ENCODE data around the gene DOLK.

Gene DOLK

DNA sequence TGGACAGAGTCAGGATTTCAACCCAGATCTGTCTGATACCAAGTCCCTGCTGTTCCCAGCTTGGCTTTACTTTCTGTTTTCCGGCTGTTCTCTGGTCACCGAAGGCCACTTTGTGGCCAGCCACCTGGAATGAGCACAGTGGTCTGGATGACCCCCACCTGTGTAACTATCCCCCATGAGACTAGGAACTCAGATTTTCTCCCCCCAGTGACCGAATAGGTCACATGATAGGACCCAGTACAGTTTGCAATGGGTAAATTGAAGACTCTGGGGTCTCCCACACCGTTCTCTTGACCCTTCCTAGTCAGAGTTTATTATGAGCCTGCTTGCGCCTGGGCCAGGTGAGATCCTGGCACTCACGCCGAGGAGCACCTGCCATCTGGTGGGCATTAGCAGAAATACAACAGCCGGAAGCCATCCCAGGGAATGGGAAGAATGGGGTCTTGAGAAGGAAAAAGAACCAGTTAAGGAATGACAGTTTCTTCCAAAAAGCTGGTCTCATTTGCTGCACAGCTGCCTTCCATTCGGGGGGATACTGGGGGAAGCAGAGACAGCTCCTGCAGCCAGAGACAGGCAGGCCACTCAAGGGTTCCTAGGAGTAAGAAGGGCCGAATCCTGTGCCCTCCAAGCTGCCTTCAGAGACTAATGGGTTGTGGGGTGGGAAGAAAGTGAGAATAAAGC is 19.5 kb downstream of the DOLK start:
- Histone ChIP-seq H3K36me3 (ENCODE audit: insufficient read depth, low read length) (no peaks in the 10 kb centered on the region), H3K4me3 (ENCODE audit: low read depth in 1 of 2, low read length in 2 of 2) (no peak overlapping the region), H3K9me3 (ENCODE audit: low read length) (no peaks in the 10 kb centered on the region), H3K9ac (ENCODE audit: low read length) (no peak overlapping the region), H3K27ac (ENCODE audit: low read depth, low read length) (no peak overlapping the region), H3K27me3 (ENCODE audit: control insufficient read depth in 1 of 2, insufficient read depth in 2 of 2, low read length in 2 of 2) (no peaks in the 10 kb centered on the region), H3K4me1 (ENCODE audit: insufficient read depth, low read length) (peaks cover under 1% of the 10 kb centered on the region)

DNA sequence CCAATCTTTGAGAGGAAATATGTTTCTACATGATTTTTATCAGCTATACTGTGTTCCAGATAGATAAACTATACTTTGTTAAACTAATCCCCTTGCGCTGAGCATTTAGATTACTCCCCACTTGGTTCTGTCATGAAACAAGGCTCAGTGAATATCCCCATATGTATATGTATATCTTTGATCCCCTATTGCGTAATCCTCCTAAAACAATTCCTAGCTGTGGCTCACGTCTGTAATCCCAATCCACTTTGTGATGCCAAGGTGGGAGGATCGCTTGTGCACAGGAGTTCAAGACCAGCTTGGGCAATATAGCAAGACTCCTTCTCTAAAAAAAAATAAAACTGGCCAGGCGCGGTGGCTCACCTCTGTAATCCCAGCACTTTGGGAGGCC is 23.9 kb downstream of the DOLK start:
- H3K36me3 ChIP-seq (ENCODE audit: insufficient read depth, low read length), result peaks cover 3% of the 10 kb centered on the region
- no peaks in the 10 kb centered on the region for H3K9me3 ChIP-seq (ENCODE audit: low read length)
- H3K4me3 ChIP-seq (ENCODE audit: low read depth in 1 of 2, low read length in 2 of 2), result no peak overlapping the region
- H3K27ac ChIP-seq (ENCODE audit: low read depth, low read length), result no peak overlapping the region
- H3K9ac ChIP-seq (ENCODE audit: low read length), result no peak overlapping the region
- peaks cover 20% of the 10 kb centered on the region for H3K4me1 ChIP-seq (ENCODE audit: insufficient read depth, low read length)
- no peaks in the 10 kb centered on the region for H3K27me3 ChIP-seq (ENCODE audit: control insufficient read depth in 1 of 2, insufficient read depth in 2 of 2, low read length in 2 of 2)

DNA sequence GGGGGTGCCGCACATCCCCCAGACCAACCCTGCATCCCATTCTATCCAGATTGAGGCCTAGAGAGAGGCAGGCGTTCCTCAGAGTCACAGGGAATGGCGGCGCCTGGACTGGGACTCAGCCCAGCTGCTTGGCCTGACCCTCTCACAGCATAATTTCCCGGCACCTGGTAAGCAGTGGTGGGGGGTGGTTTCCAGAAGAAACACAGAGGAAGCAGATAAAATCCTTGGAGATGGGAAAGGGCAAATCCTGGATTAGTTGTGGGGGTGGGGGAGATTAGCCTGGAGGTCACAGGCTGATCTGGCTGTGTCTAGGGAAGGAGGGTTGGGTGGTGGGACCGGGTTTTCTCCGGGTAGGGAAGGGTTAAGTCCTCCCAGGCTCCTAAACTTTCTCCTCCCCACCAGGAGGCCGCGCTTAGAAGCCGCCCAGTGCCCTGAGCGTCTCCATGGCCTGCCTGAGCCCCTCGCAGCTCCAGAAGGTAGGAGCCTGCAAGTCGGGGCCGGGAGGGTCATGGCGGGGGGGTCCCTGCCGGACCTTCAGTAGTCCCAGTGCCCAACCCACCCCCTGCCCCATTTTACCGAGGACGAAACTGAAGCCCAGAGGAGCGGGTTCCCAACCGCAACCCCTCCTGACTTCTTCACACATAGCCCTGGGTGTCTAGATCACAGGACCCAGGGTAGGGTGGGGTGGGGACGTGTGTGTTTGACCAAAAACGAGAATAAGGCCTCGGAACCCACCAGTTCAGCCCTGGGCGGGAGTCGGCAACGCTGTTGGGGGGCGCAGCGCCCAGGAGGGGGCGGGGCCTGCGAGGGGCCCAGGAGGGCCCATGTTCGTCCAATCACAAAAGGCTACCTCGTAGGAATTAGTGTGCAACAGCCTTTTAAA is 25.3 kb downstream of the DOLK start:
- H3K4me3 ChIP-seq (ENCODE audit: low read depth in 1 of 2, low read length in 2 of 2), result peak overlapping the region; percentile 47 to 68
- H3K27me3 ChIP-seq (ENCODE audit: control insufficient read depth in 1 of 2, insufficient read depth in 2 of 2, low read length in 2 of 2), result no peaks in the 10 kb centered on the region
- H3K9me3 ChIP-seq (ENCODE audit: low read length), result no peaks in the 10 kb centered on the region
- H3K27ac ChIP-seq (ENCODE audit: low read depth, low read length), result peak overlapping the region; percentile 77
- peaks cover 12% of the 10 kb centered on the region for H3K36me3 ChIP-seq (ENCODE audit: insufficient read depth, low read length)
- peak overlapping the region; percentile 57 for H3K9ac ChIP-seq (ENCODE audit: low read length)
- peaks cover 27% of the 10 kb centered on the region for H3K4me1 ChIP-seq (ENCODE audit: insufficient read depth, low read length)

DNA sequence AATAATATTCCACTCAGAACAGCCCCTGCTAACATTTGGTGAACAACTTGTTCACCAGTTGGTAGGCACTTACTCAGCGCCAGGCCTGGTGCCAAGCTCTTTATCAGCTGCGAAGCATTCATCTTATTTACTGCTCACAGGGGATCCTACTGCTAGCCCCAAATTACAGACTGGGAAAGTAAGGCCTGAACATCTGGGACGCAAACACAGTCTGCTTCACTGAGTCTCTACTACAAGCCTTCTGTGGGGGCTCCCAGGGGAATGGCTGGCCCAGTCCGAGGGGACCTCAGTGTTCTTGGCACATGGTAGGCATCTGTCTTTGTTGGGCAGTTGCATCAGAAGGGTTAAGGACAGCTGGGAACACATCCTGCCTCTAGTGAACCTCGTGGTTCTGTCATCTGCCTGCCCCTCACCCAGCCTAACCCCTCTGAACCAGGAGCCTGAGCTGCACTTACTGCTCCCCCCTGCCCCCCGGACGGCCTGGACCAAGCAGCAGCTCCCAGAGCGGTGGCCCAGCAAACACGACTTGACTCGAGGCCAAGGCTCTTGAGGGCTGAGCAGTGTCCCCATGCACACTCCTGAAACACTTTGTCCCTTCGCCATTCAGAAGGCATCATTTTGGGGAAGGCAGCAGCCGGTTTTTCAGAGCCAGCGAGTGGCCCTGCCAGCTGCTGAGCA is 26.9 kb downstream of the DOLK start, which contains the start of gene PHYHD1:
Gene PHYHD1 (plus strand): TSS at position 602 of the 678 bp plus-strand sequence. CDS start 1,342 bp downstream, outside the sequence.
- Histone ChIP-seq H3K9ac (ENCODE audit: low read length) (peak within 1 kb of the TSS; percentile 57), H3K4me3 (ENCODE audit: low read depth in 1 of 2, low read length in 2 of 2) (peak within 1 kb of the TSS; percentile 47 to 68), H3K9me3 (ENCODE audit: low read length) (no peaks in the 10 kb centered on the region), H3K36me3 (ENCODE audit: insufficient read depth, low read length) (peaks cover 18% of the 10 kb centered on the region), H3K4me1 (ENCODE audit: insufficient read depth, low read length) (peaks cover 43% of the 10 kb centered on the region), H3K27me3 (ENCODE audit: control insufficient read depth in 1 of 2, insufficient read depth in 2 of 2, low read length in 2 of 2) (no peaks in the 10 kb centered on the region), H3K27ac (ENCODE audit: low read depth, low read length) (peak within 1 kb of the TSS; percentile 77)

DNA sequence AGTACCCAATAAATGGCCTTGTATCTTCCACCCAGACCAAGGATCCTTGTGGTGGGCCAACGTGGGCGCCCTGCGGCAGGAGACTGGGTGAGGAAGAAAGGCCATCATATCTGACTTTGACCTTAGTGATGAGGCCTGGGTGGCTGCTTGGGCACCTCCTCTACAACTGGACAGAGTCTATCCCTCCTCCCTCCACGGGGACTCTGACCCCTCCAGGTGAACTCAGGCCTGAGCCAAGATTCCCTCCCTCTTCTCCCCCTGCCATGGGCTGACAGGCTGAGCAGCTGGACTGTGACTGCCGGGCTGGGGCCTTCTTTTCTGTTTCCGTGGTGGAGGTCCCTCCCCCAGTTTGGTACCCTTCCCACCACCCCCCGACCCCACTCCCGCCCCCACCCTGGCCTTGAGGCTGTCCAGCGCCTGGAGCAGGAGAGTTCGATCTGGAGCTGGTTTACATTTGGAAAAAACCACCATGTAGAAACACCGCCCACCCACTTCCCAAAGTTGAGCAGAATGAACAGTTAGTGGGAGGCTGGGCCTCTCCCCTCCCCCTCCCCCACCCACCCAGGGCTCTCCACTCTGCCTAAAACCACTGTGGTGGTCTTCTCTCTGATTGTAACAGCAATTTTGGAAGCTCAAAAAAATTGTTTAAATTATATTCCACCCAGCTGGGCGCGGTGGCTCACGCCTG is 27.9 kb downstream of the DOLK start:
- no peak overlapping the region for H3K9ac ChIP-seq (ENCODE audit: low read length)
- peaks cover 44% of the 10 kb centered on the region for H3K4me1 ChIP-seq (ENCODE audit: insufficient read depth, low read length)
- H3K9me3 ChIP-seq (ENCODE audit: low read length), result no peaks in the 10 kb centered on the region
- H3K36me3 ChIP-seq (ENCODE audit: insufficient read depth, low read length), result peaks cover 18% of the 10 kb centered on the region
- H3K27ac ChIP-seq (ENCODE audit: low read depth, low read length), result no peak overlapping the region
- H3K4me3 ChIP-seq (ENCODE audit: low read depth in 1 of 2, low read length in 2 of 2), result no peak overlapping the region
- H3K27me3 ChIP-seq (ENCODE audit: control insufficient read depth in 1 of 2, insufficient read depth in 2 of 2, low read length in 2 of 2), result no peaks in the 10 kb centered on the region

DNA sequence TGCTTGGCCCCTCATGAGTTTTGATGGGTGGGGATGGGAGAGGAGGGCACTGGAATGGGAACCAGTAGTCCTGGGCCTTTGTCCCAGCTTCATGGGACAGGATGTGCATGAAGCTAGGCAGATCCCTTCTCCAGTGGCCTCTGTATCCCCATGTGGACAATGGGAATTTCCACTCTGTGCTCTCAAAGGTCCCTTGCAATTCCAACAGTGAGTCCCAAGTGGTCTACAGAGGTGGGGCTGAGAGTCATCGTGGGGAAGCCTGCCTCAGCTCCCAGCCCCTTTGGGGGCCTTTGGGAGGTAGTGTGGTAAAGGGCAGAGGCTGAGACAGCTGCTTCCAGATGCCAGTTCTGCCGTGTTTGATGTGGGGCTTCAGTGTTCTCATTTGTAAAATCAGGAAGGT is 28.5 kb downstream of the DOLK start:
- no peaks in the 10 kb centered on the region for H3K9me3 ChIP-seq (ENCODE audit: low read length)
- no peak overlapping the region for H3K27ac ChIP-seq (ENCODE audit: low read depth, low read length)
- no peaks in the 10 kb centered on the region for H3K27me3 ChIP-seq (ENCODE audit: control insufficient read depth in 1 of 2, insufficient read depth in 2 of 2, low read length in 2 of 2)
- no peak overlapping the region for H3K9ac ChIP-seq (ENCODE audit: low read length)
- peaks cover 18% of the 10 kb centered on the region for H3K36me3 ChIP-seq (ENCODE audit: insufficient read depth, low read length)
- H3K4me1 ChIP-seq (ENCODE audit: insufficient read depth, low read length), result peaks cover 44% of the 10 kb centered on the region
- no peak overlapping the region for H3K4me3 ChIP-seq (ENCODE audit: low read depth in 1 of 2, low read length in 2 of 2)

DNA sequence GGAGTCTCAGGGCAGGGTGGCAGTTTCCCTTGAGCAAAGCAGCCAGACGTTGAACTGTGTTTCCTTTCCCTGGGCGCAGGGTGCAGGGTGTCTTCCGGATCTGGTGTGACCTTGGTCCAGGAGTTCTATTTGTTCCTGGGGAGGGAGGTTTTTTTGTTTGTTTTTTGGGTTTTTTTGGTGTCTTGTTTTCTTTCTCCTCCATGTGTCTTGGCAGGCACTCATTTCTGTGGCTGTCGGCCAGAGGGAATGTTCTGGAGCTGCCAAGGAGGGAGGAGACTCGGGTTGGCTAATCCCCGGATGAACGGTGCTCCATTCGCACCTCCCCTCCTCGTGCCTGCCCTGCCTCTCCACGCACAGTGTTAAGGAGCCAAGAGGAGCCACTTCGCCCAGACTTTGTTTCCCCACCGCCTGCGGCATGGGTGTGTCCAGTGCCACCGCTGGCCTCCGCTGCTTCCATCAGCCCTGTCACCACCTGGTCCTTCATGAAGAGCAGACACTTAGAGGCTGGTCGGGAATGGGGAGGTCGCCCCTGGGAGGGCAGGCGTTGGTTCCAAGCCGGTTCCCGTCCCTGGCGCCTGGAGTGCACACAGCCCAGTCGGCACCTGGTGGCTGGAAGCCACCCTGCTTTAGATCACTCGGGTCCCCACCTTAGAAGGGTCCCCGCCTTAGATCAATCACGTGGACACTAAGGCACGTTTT is 30.1 kb downstream of the DOLK start:
- H3K9ac ChIP-seq (ENCODE audit: low read length), result no peak overlapping the region
- H3K9me3 ChIP-seq (ENCODE audit: low read length), result no peaks in the 10 kb centered on the region
- peaks cover 18% of the 10 kb centered on the region for H3K36me3 ChIP-seq (ENCODE audit: insufficient read depth, low read length)
- peak overlapping the region; percentile 88 for H3K27ac ChIP-seq (ENCODE audit: low read depth, low read length)
- no peak overlapping the region for H3K4me3 ChIP-seq (ENCODE audit: low read depth in 1 of 2, low read length in 2 of 2)
- H3K27me3 ChIP-seq (ENCODE audit: control insufficient read depth in 1 of 2, insufficient read depth in 2 of 2, low read length in 2 of 2), result no peaks in the 10 kb centered on the region
- H3K4me1 ChIP-seq (ENCODE audit: insufficient read depth, low read length), result peaks cover 53% of the 10 kb centered on the region

DNA sequence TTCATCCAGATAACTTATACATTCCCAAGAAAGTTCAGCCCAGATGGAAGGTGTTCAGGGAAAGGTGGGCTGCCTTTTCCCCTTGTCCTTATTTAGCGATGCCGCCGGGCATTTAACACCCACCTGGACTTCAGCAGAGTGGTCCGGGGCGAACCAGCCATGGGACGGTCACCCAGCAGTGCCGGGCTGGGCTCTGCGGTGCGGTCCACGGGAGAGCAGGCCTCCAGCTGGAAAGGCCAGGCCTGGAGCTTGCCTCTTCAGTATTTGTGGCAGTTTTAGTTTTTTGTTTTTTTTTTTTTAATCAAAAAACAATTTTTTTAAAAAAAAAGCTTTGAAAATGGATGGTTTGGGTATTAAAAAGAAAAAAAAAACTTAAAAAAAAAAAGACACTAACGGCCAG is 30.7 kb downstream of the DOLK start:
- Histone ChIP-seq H3K9me3 (ENCODE audit: low read length) (no peaks in the 10 kb centered on the region), H3K27ac (ENCODE audit: low read depth, low read length) (peak overlapping the region; percentile 88), H3K4me1 (ENCODE audit: insufficient read depth, low read length) (peaks cover 55% of the 10 kb centered on the region), H3K36me3 (ENCODE audit: insufficient read depth, low read length) (peaks cover 18% of the 10 kb centered on the region), H3K4me3 (ENCODE audit: low read depth in 1 of 2, low read length in 2 of 2) (no peak overlapping the region), H3K9ac (ENCODE audit: low read length) (no peak overlapping the region), H3K27me3 (ENCODE audit: control insufficient read depth in 1 of 2, insufficient read depth in 2 of 2, low read length in 2 of 2) (no peaks in the 10 kb centered on the region)

DNA sequence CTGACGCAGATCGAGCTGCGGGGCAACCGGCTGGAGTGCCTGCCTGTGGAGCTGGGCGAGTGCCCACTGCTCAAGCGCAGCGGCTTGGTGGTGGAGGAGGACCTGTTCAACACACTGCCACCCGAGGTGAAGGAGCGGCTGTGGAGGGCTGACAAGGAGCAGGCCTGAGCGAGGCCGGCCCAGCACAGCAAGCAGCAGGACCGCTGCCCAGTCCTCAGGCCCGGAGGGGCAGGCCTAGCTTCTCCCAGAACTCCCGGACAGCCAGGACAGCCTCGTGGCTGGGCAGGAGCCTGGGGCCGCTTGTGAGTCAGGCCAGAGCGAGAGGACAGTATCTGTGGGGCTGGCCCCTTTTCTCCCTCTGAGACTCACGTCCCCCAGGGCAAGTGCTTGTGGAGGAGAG is 31.2 kb downstream of the DOLK start:
- Histone ChIP-seq H3K27me3 (ENCODE audit: control insufficient read depth in 1 of 2, insufficient read depth in 2 of 2, low read length in 2 of 2) (no peaks in the 10 kb centered on the region), H3K9ac (ENCODE audit: low read length) (no peak overlapping the region), H3K4me1 (ENCODE audit: insufficient read depth, low read length) (peaks cover 57% of the 10 kb centered on the region), H3K4me3 (ENCODE audit: low read depth in 1 of 2, low read length in 2 of 2) (no peak overlapping the region), H3K27ac (ENCODE audit: low read depth, low read length) (peak overlapping the region; percentile 88), H3K36me3 (ENCODE audit: insufficient read depth, low read length) (peaks cover 18% of the 10 kb centered on the region), H3K9me3 (ENCODE audit: low read length) (no peaks in the 10 kb centered on the region)

DNA sequence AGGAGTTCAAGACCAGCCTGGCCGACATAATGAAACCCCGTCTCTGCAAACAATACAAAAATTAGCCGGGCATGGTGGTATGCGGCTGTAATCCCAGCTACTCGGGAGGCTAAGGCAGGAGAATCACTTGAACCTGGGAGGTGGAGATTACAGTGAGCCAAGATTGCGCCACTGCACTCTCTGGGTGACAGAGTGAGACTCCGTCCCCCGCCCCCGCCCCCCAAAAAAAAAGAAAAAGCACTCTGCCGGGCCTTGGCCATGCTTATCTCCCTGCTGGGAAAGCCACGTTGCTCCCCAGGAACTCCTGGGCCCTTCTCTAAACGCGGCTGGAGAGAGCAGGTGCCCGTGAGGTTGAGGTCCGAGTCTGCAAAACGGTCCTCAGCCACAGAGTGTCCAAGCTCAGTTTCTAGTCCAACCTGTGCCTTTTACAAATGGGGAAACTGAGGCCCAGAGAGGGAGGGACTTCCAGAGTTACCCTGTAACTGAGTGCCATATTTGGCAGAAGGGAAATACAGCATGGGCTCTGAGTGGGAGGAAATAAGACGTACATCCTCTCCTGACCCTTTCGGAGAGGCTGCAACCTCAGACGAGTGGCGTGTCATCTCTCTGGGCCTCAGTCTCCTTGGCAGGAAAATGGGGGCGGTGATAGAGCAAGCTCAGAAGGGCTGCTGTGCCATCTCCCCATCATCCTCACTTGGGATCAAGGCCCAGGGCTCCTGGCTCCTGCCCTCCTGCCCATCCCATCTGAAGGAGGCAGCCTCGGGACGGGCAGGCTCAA is 33.2 kb downstream of the DOLK start:
- H3K36me3 ChIP-seq (ENCODE audit: insufficient read depth, low read length), result peaks cover 27% of the 10 kb centered on the region
- H3K9ac ChIP-seq (ENCODE audit: low read length), result no peak overlapping the region
- H3K27me3 ChIP-seq (ENCODE audit: control insufficient read depth in 1 of 2, insufficient read depth in 2 of 2, low read length in 2 of 2), result no peaks in the 10 kb centered on the region
- no peaks in the 10 kb centered on the region for H3K9me3 ChIP-seq (ENCODE audit: low read length)
- H3K27ac ChIP-seq (ENCODE audit: low read depth, low read length), result no peak overlapping the region
- H3K4me3 ChIP-seq (ENCODE audit: low read depth in 1 of 2, low read length in 2 of 2), result no peak overlapping the region
- peaks cover 58% of the 10 kb centered on the region for H3K4me1 ChIP-seq (ENCODE audit: insufficient read depth, low read length)

Measured in muscle layer of colon (tissue), 2 donors.